HL-60 (cell line): ENCODE measurements around the gene ATP1A2.

Experiments used
- CTCF ChIP-seq: IDR thresholded peaks from one replicate; pipeline ENCODE4 v1.5.1; 2011; ENCODE audit warnings: low read length, control low read depth, inconsistent platforms; ENCODE audit not compliant: insufficient read depth
- SPI1 ChIP-seq: IDR thresholded peaks from 2 replicates; pipeline ENCODE4 v1.6.1; 2012; ENCODE audit warnings: low read depth, mild to moderate bottlenecking, borderline replicate concordance

GRCh38 chr1:160157174-160157573 is 41.6 kb downstream of the ATP1A2 start:
- TF ChIP-seq CTCF = no peak
- TF ChIP-seq SPI1 = no peak
